Tibial nerve (tissue), 4 donors: Measurements from ENCODE around the gene BMP8B. TPM values are rescaled to one million over a fixed set of nuclear protein-coding genes. Genes with fewer than 3 reads are reported as not detected.
"Not testable (repeated sequence)": the region's sequence is repeated elsewhere in the genome, so short reads cannot be mapped to it uniquely, and the experiment has no call there.

Source experiments
- DNase-seq, 2 donors: peaks; one replicate each; pipeline ENCODE4 v3.0.0-alpha.2; 2019; ENCODE audit warnings: low spot score in 2 of 2
- H3K27ac ChIP-seq, 4 donors: fragments of 200-600 bp; sonication (generic) in 3 of 4; one replicate each; pipeline ENCODE4 v1.5.1; 2017 to 2019; ENCODE audit warnings: mild to moderate bottlenecking in 1 of 4
- H3K27me3 ChIP-seq, 2 donors: fragments of 200-600 bp; sonication (generic) in 1 of 2; one replicate each; pipeline versions ENCODE4 v1.5.1 to v1.6.0; 2017 to 2019
- H3K36me3 ChIP-seq, 3 donors: fragments of 200-600 bp; sonication (generic); one replicate each; pipeline ENCODE4 v1.5.1; 2018 to 2019
- H3K4me1 ChIP-seq, 4 donors: fragments of 200-600 bp; sonication (generic) in 3 of 4; one replicate each; pipeline ENCODE4 v1.5.1; 2017 to 2019
- H3K4me3 ChIP-seq, 4 donors: fragments of 200-600 bp; sonication (generic) in 3 of 4; one replicate each; pipeline ENCODE4 v1.5.1; 2017 to 2019; ENCODE audit warnings: mild to moderate bottlenecking in 1 of 4, moderate library complexity in 1 of 4
- H3K9me3 ChIP-seq, 4 donors: fragments of 200-600 bp; sonication (generic) in 3 of 4; one replicate each; pipeline ENCODE4 v1.5.1; 2017 to 2019
- EP300 ChIP-seq, 2 donors: sonication (generic); formaldehyde crosslinking; IDR thresholded peaks; one replicate each; pipeline ENCODE4 v1.6.1; 2017; ENCODE audit warnings: antibody characterized with exemption in 2 of 2, mild to moderate bottlenecking in 1 of 2
- POLR2A ChIP-seq, 2 donors: fragments of 450-650 bp; IDR thresholded peaks; one replicate each; pipeline ENCODE4 v1.6.1; 2017; ENCODE audit warnings: antibody characterized with exemption in 2 of 2, mild to moderate bottlenecking in 2 of 2, moderate library complexity in 2 of 2
- WGBS, 2 donors: methylation state at CpG; one replicate each; pipeline ENCODE4 v1.1.5; 2018; 5-methylcytosine and 5-hydroxymethylcytosine counted together
- total RNA-seq, 4 donors: library from RNA; depleted of rRNA; stranded (reverse); fragments of >200 nt; gene quantifications; one replicate each; pipeline ENCODE4 v1.1.0, GENCODE V29; 2016
- TF ChIP-seq, protein P1 (sequence below), 5 experiments: fragments of 200-600 bp in 3 of 5; fragments of 450-650 bp in 2 of 5; sonication (generic) in 3 of 5; IDR thresholded peaks; one replicate each; pipeline ENCODE4 v1.5.1; 2016 to 2019; ENCODE audit warnings: antibody characterized with exemption in 5 of 5, mild to moderate bottlenecking in 3 of 5, moderate library complexity in 2 of 5

BMP8B gene
- total RNA-seq, 4 donors from 2014 or later = 13.6 to 33.9 (median 29.5) TPM

DNA sequence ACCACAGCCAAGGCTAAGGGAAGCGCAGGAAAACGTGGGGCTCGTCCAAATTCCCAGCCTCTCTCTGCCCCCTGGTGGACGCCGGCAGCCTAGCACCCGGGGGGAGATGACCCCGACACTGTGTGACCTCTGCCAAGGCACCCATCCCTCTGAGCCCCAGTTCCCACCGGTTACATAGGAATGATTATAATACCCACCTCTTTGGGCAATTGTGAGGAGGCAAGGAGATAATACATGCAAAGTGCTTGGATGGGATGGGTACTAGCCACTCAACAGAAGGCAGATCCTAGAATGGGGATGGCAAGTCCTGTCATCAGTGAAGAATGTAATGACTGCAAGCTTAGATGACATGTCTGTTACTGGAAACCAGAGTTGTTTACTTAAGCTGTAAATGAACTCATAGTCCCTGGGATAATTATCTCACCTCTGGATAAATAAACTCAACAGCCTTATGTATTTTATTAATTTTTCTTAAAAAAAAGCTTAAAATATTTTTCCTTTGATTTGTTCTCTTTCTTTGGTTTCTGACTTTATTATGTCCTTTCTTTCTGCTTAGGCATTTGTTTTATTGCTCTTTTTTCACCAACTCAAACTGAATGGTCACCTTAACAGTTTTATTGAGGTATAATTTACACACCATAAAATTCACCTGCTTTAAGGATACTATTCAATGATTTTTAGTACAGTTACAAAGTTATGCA, 11.3 kb upstream of the BMP8B start:
- Histone ChIP-seq H3K27ac (peak overlapping the region in 2 of 4 donors; percentile 7 to 61), H3K9me3 (no peaks in the 10 kb centered on the region), H3K36me3 (no peaks in the 10 kb centered on the region), H3K4me1 (peaks cover 0 to 8% (median 5%) of the 10 kb centered on the region in 4 donors), H3K27me3 (no peaks in the 10 kb centered on the region), H3K4me3 (peak overlapping the region in 1 of 4 donors; percentile 32)
- 4 to 6% methylated on average over 7 to 8 of the region's 8 CpGs for WGBS, 2 donors
- peak in 1 of 2 donors; percentile 73 for DNase-seq
- TF ChIP-seq, protein P1, sequence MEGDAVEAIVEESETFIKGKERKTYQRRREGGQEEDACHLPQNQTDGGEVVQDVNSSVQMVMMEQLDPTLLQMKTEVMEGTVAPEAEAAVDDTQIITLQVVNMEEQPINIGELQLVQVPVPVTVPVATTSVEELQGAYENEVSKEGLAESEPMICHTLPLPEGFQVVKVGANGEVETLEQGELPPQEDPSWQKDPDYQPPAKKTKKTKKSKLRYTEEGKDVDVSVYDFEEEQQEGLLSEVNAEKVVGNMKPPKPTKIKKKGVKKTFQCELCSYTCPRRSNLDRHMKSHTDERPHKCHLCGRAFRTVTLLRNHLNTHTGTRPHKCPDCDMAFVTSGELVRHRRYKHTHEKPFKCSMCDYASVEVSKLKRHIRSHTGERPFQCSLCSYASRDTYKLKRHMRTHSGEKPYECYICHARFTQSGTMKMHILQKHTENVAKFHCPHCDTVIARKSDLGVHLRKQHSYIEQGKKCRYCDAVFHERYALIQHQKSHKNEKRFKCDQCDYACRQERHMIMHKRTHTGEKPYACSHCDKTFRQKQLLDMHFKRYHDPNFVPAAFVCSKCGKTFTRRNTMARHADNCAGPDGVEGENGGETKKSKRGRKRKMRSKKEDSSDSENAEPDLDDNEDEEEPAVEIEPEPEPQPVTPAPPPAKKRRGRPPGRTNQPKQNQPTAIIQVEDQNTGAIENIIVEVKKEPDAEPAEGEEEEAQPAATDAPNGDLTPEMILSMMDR (IDR thresholded peaks at IDR 0.05) = peak; percentile 79 to 94 (median 91)
- no peak for TF ChIP-seq EP300 (IDR thresholded peaks at IDR 0.05)

DNA sequence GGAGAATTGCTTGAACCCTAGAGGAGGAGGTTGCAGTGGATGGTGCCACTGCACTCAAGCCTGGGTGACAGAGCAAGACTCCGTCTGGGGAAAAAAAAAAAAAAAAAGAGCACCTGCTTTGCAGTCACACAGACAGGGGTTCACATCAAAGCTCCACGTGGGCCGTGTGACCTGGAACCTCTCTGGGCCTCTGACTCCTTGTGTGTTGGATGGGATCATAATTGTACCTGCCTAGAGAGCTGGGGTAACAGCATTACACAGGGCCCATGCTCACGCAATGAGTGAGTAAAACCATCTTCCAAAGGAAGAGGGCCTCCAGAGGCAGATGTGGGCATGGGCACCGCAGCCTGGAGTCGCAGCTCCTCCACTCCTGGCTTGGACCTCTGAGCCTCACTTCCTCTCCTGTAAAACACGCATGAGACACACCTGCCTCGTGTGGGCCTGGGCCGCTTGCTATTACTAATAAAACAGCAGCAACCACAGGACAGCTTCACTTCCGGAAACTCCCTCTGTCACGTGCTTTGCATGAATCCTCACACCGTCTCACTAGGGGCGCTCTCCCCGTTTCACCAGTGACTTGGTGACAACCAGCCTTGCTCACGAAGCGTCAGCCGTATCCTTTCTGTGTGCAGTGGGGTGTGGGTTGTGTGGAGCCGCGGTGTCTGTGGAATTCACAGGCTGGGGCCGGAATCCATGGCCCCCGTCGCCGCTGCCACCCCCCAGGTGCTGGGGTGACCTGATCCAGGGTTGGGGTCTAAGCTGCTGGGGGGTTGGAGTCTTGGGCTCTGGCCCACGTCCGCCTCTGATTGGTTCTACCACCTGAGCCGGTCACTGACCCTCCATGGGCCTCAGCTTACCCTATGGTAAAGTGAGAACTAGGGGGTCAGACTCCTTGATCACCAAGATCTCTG, 10.4 kb upstream of the BMP8B start:
- not testable (repeated sequence) for H3K9me3 ChIP-seq, H3K36me3 ChIP-seq, H3K4me1 ChIP-seq, H3K27me3 ChIP-seq
- DNase-seq = peak; percentile 43 to 67
- peak overlapping the region in 3 of 4 donors; percentile 21 to 70 (median 61) for H3K27ac ChIP-seq
- H3K4me3 ChIP-seq = peak overlapping the region in 2 of 4 donors; percentile 23 to 32
- WGBS, 2 donors = 40 to 46% methylated on average over 20 to 23 of the region's 26 CpGs
- TF ChIP-seq EP300 (IDR thresholded peaks at IDR 0.05) (peak in 1 of 2 donors; percentile 29), POLR2A (IDR thresholded peaks at IDR 0.05) (peak in 1 of 2 donors; percentile 21)
- TF ChIP-seq, protein P1 (IDR thresholded peaks at IDR 0.05) = peak in 1 of 5 experiments; percentile 14

DNA sequence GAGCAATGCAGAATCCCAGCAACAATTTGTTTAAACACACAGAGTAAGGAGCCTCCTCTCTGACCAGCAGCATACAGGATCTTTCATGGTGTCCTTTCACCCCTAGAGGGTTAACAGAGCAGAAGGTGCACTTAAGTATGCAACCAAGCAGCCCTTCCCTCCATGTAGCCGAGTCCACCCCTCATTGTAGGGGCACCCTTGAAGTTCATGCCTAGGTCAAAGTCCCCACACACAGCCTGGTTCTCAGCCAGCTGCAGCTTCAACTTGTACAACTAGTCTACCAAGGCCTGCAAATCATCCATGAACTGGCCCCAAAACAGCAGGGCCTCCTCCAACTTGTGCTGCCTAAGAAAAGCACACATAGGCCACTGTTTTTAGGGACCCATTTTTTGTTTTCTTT, 7.0 kb upstream of the BMP8B start:
- Histone ChIP-seq H3K27ac (no peak overlapping the region), H3K4me1 (peaks cover 0 to 8% (median 5%) of the 10 kb centered on the region in 4 donors), H3K9me3 (no peaks in the 10 kb centered on the region), H3K36me3 (no peaks in the 10 kb centered on the region), H3K27me3 (no peaks in the 10 kb centered on the region), H3K4me3 (no peak overlapping the region)
- DNase-seq = no peak
- WGBS, 2 donors = 25 to 30% methylated on average over 1 of the region's 1 CpG
- TF ChIP-seq POLR2A (IDR thresholded peaks at IDR 0.05) (no peak), EP300 (IDR thresholded peaks at IDR 0.05) (no peak)
- TF ChIP-seq, protein P1 (IDR thresholded peaks at IDR 0.05) = no peak

DNA sequence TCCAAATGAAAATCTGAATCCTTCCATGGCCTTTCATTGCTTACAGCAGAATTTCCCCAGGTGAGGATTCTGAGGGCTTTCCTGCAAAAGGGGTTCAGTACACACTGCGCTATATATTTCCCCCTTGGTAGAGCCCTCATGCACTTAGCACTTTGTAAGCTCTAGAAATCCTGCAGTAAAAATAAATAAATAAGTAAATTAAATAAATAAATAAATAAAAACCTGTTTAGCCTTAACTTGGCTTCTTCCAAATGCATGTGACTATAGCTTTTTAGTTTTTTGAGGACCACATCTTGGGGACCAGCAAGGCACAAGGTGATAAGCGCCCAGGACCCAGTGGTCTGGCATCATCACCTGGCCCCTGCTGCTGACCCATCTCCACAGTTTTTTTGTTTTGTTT, 3.2 kb upstream of the BMP8B start:
- no peaks in the 10 kb centered on the region for H3K36me3 ChIP-seq
- H3K27me3 ChIP-seq = peaks cover 0 to 7% of the 10 kb centered on the region in 2 donors
- no peak for DNase-seq
- TF ChIP-seq, protein P1 (IDR thresholded peaks at IDR 0.05) = no peak
- no peak for TF ChIP-seq POLR2A (IDR thresholded peaks at IDR 0.05)
- TF ChIP-seq EP300 (IDR thresholded peaks at IDR 0.05) = no peak
- WGBS, 2 donors = 92 to 98% methylated on average over 2 of the region's 2 CpGs
- H3K4me1 ChIP-seq = peaks cover 0 to 18% (median 0%) of the 10 kb centered on the region in 4 donors
- no peak overlapping the region for H3K27ac ChIP-seq
- no peaks in the 10 kb centered on the region for H3K9me3 ChIP-seq
- no peak overlapping the region for H3K4me3 ChIP-seq
